IMR-90 (cell line): Measurements from ENCODE around the gene PXK.
"Not testable (repeated sequence)": the region's sequence is repeated elsewhere in the genome, so short reads cannot be mapped to it uniquely, and the experiment has no call there.

Experiments used
- RAD21 ChIP-seq: IDR thresholded peaks from 2 replicates; pipeline ENCODE4 v1.6.1; 2012; ENCODE audit warnings: low read length, improper control_type of control experiment
- TF ChIP-seq, protein P1 (sequence below): conservative IDR thresholded peaks from 2 replicates; pipeline ENCODE4 v1.5.1; 2012; ENCODE audit warnings: mild to moderate bottlenecking, low read depth, low read length, improper control_type of control experiment

DNA sequence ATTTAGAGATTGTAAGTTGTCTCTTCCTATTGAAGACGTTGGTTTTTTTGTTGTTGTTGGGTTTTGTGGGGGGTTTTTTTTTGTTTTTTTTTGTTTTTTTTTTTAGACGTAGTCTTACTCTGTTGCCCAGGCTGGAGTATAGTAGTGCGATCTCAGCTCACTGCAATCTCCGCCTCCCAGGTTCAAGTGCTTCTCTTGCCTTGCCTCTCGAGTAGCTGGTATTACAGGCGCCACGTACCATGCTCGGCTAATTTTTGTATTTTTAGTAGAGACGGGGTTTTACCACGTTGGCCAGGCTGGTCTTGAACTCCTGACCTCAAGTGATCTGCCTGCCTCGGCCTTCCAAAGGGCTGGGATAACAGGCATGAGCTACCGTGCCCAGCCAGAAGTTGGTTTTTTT is 6.5 kb downstream of the PXK start:
- TF ChIP-seq RAD21, result not testable (repeated sequence)
- TF ChIP-seq, protein P1, sequence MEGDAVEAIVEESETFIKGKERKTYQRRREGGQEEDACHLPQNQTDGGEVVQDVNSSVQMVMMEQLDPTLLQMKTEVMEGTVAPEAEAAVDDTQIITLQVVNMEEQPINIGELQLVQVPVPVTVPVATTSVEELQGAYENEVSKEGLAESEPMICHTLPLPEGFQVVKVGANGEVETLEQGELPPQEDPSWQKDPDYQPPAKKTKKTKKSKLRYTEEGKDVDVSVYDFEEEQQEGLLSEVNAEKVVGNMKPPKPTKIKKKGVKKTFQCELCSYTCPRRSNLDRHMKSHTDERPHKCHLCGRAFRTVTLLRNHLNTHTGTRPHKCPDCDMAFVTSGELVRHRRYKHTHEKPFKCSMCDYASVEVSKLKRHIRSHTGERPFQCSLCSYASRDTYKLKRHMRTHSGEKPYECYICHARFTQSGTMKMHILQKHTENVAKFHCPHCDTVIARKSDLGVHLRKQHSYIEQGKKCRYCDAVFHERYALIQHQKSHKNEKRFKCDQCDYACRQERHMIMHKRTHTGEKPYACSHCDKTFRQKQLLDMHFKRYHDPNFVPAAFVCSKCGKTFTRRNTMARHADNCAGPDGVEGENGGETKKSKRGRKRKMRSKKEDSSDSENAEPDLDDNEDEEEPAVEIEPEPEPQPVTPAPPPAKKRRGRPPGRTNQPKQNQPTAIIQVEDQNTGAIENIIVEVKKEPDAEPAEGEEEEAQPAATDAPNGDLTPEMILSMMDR, result not testable (repeated sequence)
